SH-SY5Y (cell line): ENCODE results near the gene SUZ12.

Source experiments
- GATA2 ChIP-seq: IDR thresholded peaks from 2 replicates; pipeline ENCODE4 v1.6.1; 2011; ENCODE audit warnings: mild to moderate bottlenecking, low read depth, low read length
- GATA3 ChIP-seq: IDR thresholded peaks from 2 replicates; pipeline ENCODE4 v1.6.1; 2011; ENCODE audit warnings: low read depth, mild to moderate bottlenecking, low read length, moderate library complexity

GRCh38 chr17:31997005-31997404, 60.2 kb downstream of the SUZ12 start:
- no peak for TF ChIP-seq GATA2
- TF ChIP-seq GATA3, result no peak
